ENCODE data around the gene TRPC1.
A peak's percentile ranks its signal among the peaks of the same experiment; 100 is the strongest.

Gene TRPC1

DNA sequence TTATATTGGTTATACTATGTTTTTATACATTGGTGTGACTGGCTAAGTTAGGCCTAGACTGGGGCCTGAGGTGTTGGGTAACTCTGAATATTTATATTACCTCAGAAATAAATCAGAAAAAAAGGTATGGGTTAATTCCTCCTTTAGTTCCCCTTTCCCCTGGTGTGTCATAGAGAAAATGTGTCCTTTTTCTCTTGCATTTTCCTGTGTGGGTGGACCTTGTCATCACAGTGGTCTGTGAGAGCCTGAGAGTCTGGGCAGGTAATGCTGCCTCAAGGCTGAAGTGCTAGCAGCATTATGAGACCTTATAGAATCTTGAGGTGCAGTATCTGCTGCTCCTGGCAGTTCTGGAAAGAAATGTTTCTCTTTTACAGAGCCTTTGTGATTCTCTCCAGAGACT lies 95.3 kb downstream of the TRPC1 start:
- H3K36me3 ChIP-seq (ENCODE audit: insufficient read depth, low read length): 0 out of 2 replicates have a peak, but pooled peaks cover 4% of the 10 kb centered on the region
- no peak overlapping the region for H2AFZ ChIP-seq (ENCODE audit: low read length, unreplicated experiment)
- no peaks in the 10 kb centered on the region for H3K4me1 ChIP-seq (ENCODE audit: control insufficient read depth, insufficient read depth, low read length, unreplicated experiment)
- H3K79me2 ChIP-seq (ENCODE audit: control insufficient read depth, insufficient read depth, low read length, unreplicated experiment): no peaks in the 10 kb centered on the region
- no peaks in the 10 kb centered on the region for H3K27me3 ChIP-seq (ENCODE audit: insufficient read depth, low read length)
- no peak overlapping the region for H3K27ac ChIP-seq (ENCODE audit: low read depth, low read length)
- H3K4me3 ChIP-seq (ENCODE audit: low read depth, low read length): no peak overlapping the region

DNA sequence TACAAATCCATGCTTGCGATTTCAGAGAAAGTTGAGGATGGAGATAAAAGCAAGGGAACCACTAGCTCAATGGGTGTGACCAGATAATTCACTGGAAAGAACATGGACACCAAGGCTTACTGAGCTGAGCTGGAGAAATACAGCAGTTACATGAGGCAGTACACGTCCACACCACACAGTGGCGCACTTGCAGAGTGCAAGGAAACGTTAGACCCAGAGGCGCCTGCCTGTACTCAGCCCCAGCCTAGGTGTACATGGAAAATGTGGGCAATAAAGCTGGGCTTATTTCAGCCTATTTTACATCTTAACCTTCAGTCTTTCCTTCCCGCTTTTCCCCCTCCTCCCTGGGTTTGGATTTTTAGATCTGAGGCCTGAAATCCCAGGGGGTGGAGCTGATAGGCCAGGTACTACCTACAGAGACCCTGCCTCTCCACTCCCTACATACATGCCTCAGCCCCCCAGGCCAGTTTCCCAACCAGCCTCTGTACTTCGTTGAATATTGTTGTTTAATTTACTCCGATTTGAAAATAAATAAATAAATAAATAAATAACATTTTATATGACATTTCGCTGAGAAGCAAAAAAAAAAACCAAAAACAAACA lies 105.0 kb downstream of the TRPC1 start:
- Histone ChIP-seq H3K4me3 (ENCODE audit: low read depth, low read length) (no peak overlapping the region), H3K36me3 (ENCODE audit: insufficient read depth, low read length) (no peaks in the 10 kb centered on the region), H2AFZ (ENCODE audit: low read length, unreplicated experiment) (no peak overlapping the region), H3K4me1 (ENCODE audit: control insufficient read depth, insufficient read depth, low read length, unreplicated experiment) (no peaks in the 10 kb centered on the region), H3K27ac (ENCODE audit: low read depth, low read length) (no peak overlapping the region), H3K79me2 (ENCODE audit: control insufficient read depth, insufficient read depth, low read length, unreplicated experiment) (no peaks in the 10 kb centered on the region), H3K27me3 (ENCODE audit: insufficient read depth, low read length) (no peaks in the 10 kb centered on the region)

- no peaks in the 10 kb centered on the region for H3K36me3 ChIP-seq (ENCODE audit: insufficient read depth, low read length)
- no peaks in the 10 kb centered on the region for H3K27me3 ChIP-seq (ENCODE audit: insufficient read depth, low read length)
- no peak overlapping the region for H2AFZ ChIP-seq (ENCODE audit: low read length, unreplicated experiment)
- no peaks in the 10 kb centered on the region for H3K79me2 ChIP-seq (ENCODE audit: control insufficient read depth, insufficient read depth, low read length, unreplicated experiment)
- no peak overlapping the region for H3K4me3 ChIP-seq (ENCODE audit: low read depth, low read length)
- no peak overlapping the region for H3K27ac ChIP-seq (ENCODE audit: low read depth, low read length)
- no peaks in the 10 kb centered on the region for H3K4me1 ChIP-seq (ENCODE audit: control insufficient read depth, insufficient read depth, low read length, unreplicated experiment)
Measured at GRCh38 chr3:142837526-142837925, 113.7 kb downstream of the TRPC1 start.

GRCh38 chr3:142839831-142840230 lies 116.0 kb downstream of the TRPC1 start:
- Histone ChIP-seq H3K27ac (ENCODE audit: low read depth, low read length) (no peak overlapping the region), H2AFZ (ENCODE audit: low read length, unreplicated experiment) (no peak overlapping the region), H3K4me1 (ENCODE audit: control insufficient read depth, insufficient read depth, low read length, unreplicated experiment) (peaks cover 3% of the 10 kb centered on the region), H3K36me3 (ENCODE audit: insufficient read depth, low read length) (no peaks in the 10 kb centered on the region), H3K79me2 (ENCODE audit: control insufficient read depth, insufficient read depth, low read length, unreplicated experiment) (no peaks in the 10 kb centered on the region), H3K27me3 (ENCODE audit: insufficient read depth, low read length) (no peaks in the 10 kb centered on the region), H3K4me3 (ENCODE audit: low read depth, low read length) (no peak overlapping the region)

DNA sequence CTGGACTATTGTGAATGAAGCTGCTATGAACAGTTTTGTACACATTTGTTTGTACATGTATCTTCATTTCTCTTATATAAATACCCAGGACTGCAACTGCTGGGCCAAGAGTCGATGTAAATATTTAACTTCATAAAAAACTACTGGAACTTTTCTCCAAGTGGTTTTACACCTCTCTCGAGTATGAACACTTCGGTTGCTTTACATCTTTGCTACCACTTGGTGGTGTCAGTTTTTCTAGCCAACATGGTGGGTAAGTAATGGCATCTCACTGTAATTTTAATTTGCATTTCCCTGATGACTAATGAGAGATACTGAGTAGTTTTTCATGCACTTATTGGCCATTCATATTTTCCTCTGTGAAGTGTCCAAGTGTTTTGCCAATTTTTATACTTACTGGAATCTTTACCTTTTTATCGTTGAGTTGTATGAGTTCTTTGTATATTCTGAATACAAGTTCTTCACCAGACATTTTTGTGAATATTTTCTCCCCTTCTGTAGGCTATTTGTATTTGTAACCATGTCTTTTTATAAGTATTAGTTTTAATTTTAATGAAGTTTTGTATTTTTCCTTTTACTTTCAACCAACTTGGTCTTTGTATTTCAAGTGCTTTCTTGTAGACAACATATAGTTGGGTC lies 120.6 kb downstream of the TRPC1 start:
- Histone ChIP-seq H3K79me2 (ENCODE audit: control insufficient read depth, insufficient read depth, low read length, unreplicated experiment) (no peaks in the 10 kb centered on the region), H3K4me1 (ENCODE audit: control insufficient read depth, insufficient read depth, low read length, unreplicated experiment) (peaks cover 8% of the 10 kb centered on the region), H2AFZ (ENCODE audit: low read length, unreplicated experiment) (no peak overlapping the region), H3K4me3 (ENCODE audit: low read depth, low read length) (no peak overlapping the region), H3K27me3 (ENCODE audit: insufficient read depth, low read length) (no peaks in the 10 kb centered on the region), H3K36me3 (ENCODE audit: insufficient read depth, low read length) (no peaks in the 10 kb centered on the region), H3K27ac (ENCODE audit: low read depth, low read length) (no peak overlapping the region)

DNA sequence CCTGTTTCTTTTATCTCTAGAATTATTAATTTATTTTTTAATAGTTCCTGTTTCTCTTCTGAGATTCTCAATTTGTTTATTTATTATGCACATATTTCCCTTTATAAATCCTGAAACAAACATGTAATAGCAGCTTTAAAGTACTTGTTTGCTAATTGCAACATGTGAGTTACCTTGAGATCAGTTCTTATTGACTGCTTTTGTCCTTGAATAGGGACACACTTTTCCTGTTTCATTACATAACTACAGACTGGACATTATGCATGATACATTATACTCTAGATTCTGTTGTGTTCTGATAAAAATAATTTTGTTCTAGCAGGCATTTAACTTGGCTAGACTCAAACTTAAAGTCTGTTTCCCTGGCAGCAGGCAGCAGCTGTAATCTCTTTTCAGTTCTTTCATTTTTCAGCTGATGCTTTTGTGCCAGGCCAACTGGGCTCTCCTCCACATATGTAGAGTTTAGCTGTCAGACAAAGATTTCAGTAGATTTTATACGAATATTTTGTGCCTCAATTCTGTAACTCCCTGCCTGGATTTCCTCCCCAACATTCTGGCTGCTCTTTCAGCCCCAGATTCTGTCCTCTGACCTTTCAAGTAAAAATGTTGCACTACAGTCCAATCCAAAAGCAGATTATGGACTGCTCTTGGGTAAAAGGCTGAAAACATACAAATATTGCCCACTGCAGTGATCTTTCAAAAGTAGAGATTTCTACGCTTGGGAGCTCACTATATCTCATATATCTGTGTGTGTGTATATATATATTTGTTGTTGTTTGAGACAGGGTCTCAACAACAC lies 123.1 kb downstream of the TRPC1 start:
- Histone ChIP-seq H3K79me2 (ENCODE audit: control insufficient read depth, insufficient read depth, low read length, unreplicated experiment) (no peaks in the 10 kb centered on the region), H3K4me3 (ENCODE audit: low read depth, low read length) (no peak overlapping the region), H3K27me3 (ENCODE audit: insufficient read depth, low read length) (no peaks in the 10 kb centered on the region), H3K36me3 (ENCODE audit: insufficient read depth, low read length) (no peaks in the 10 kb centered on the region), H3K4me1 (ENCODE audit: control insufficient read depth, insufficient read depth, low read length, unreplicated experiment) (peaks cover 31% of the 10 kb centered on the region), H3K27ac (ENCODE audit: low read depth, low read length) (no peak overlapping the region), H2AFZ (ENCODE audit: low read length, unreplicated experiment) (no peak overlapping the region)

- Histone ChIP-seq H3K36me3 (ENCODE audit: insufficient read depth, low read length) (no peaks in the 10 kb centered on the region), H3K4me3 (ENCODE audit: low read depth, low read length) (no peak overlapping the region), H3K27ac (ENCODE audit: low read depth, low read length) (peak overlapping the region; percentile 81; the same call in 1 of the 2 replicates), H3K27me3 (ENCODE audit: insufficient read depth, low read length) (no peaks in the 10 kb centered on the region), H2AFZ (ENCODE audit: low read length, unreplicated experiment) (no peak overlapping the region), H3K79me2 (ENCODE audit: control insufficient read depth, insufficient read depth, low read length, unreplicated experiment) (no peaks in the 10 kb centered on the region), H3K4me1 (ENCODE audit: control insufficient read depth, insufficient read depth, low read length, unreplicated experiment) (peaks cover 47% of the 10 kb centered on the region)
Measured at GRCh38 chr3:142849148-142849547, 125.3 kb downstream of the TRPC1 start.

- Histone ChIP-seq H3K36me3 (ENCODE audit: insufficient read depth, low read length) (no peaks in the 10 kb centered on the region), H3K27me3 (ENCODE audit: insufficient read depth, low read length) (no peaks in the 10 kb centered on the region), H3K79me2 (ENCODE audit: control insufficient read depth, insufficient read depth, low read length, unreplicated experiment) (no peaks in the 10 kb centered on the region), H3K4me1 (ENCODE audit: control insufficient read depth, insufficient read depth, low read length, unreplicated experiment) (peaks cover 46% of the 10 kb centered on the region), H2AFZ (ENCODE audit: low read length, unreplicated experiment) (no peak overlapping the region), H3K27ac (ENCODE audit: low read depth, low read length) (peak overlapping the region; percentile 81), H3K4me3 (ENCODE audit: low read depth, low read length) (peak overlapping the region; percentile 0; the same call in 1 of the 2 replicates)
Measured at GRCh38 chr3:142850395-142851023, 126.7 kb downstream of the TRPC1 start.

GRCh38 chr3:142852009-142852408 lies 128.2 kb downstream of the TRPC1 start:
- Histone ChIP-seq H3K79me2 (ENCODE audit: control insufficient read depth, insufficient read depth, low read length, unreplicated experiment) (no peaks in the 10 kb centered on the region), H2AFZ (ENCODE audit: low read length, unreplicated experiment) (no peak overlapping the region), H3K4me3 (ENCODE audit: low read depth, low read length) (no peak overlapping the region), H3K4me1 (ENCODE audit: control insufficient read depth, insufficient read depth, low read length, unreplicated experiment) (peaks cover 46% of the 10 kb centered on the region), H3K27ac (ENCODE audit: low read depth, low read length) (no peak overlapping the region), H3K36me3 (ENCODE audit: insufficient read depth, low read length) (no peaks in the 10 kb centered on the region), H3K27me3 (ENCODE audit: insufficient read depth, low read length) (no peaks in the 10 kb centered on the region)

DNA sequence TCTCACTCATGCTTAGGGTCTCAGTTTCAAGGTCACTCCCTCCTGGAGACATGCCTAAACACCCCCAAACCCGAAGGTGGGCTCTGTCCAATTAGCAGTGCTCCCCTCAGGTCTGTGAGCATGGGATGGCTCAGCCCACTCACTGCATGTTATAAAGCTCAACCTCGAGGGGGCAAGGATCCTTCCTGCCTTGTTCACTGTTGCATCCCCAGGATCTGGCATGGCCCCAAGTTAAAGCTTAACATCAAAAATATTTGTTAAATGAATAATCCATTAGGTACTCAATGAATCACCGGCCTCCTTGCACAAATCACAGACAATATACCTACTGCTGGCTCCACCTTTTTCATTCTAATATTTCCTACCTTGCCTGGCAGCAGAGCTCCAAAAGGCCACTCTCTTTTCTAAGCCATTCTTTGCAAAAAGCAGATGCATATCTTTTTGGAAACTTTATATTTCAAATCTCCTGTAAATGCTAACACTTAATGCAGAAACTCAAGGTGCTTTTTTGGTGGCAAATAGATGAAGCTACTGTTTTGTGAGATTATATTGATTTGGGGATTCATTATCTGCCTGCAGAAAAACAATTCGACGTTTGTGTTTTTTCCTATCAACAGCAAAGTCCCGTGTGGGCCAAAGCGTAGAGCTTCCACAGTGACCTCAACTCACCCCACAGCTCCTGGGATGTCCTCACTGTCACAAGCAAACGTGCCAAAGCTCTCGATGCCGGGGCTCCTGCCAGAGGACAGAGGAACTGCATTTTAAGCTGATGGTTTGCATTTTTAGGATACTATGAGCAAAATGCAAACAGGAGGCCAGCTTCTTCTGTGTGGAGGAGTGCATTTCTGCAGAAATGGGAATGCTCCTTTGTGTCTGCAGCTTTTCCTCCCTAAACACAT lies 129.7 kb downstream of the TRPC1 start:
- Histone ChIP-seq H3K4me3 (ENCODE audit: low read depth, low read length) (no peak overlapping the region), H3K27ac (ENCODE audit: low read depth, low read length) (no peak overlapping the region)

More for the DNA sequence above, 129.7 kb downstream of the TRPC1 start:
- Histone ChIP-seq H2AFZ (ENCODE audit: low read length, unreplicated experiment) (no peak overlapping the region), H3K4me1 (ENCODE audit: control insufficient read depth, insufficient read depth, low read length, unreplicated experiment) (peaks cover 46% of the 10 kb centered on the region), H3K79me2 (ENCODE audit: control insufficient read depth, insufficient read depth, low read length, unreplicated experiment) (no peaks in the 10 kb centered on the region), H3K27me3 (ENCODE audit: insufficient read depth, low read length) (no peaks in the 10 kb centered on the region), H3K36me3 (ENCODE audit: insufficient read depth, low read length) (no peaks in the 10 kb centered on the region)
